ENCODE measurements around the gene DNAAF8.
"Not testable (repeated sequence)": the region's sequence is repeated elsewhere in the genome, so short reads cannot be mapped to it uniquely, and the experiment has no call there.

DNAAF8 gene

DNA sequence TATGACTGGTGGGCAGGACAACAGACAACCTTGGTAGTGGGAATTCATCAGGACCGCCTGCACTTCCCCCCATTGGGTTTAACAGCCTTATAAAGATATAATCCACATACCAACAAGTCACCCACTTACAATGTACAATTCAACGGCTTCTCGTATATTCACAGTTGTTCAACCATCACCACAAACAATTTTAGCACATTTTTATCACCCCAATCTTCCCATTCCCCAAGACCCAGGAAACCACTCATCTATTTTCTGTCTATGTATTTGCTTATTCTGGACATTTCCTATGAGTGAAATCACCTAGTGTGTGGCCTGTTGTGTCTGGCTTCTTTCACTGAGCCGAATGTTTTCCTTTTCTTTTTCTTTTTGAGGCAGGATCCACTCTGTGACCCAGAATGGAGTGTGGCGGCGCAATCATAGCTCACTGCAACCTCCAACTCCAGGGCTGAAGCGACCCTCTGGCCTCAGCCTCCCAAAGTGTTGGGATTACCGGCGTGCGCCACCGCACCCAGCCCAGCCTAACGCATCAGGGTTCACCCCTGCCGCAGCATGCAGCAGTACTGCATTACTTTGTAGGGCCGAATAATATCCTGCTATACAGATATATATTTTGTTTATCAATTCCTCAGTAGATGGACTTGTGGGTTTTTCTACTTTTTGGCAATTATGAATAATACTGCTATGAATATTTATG is 11.1 kb upstream of the DNAAF8 start:
- DNase-seq (ENCODE audit: low read depth): no peak

- DNase-seq (ENCODE audit: low read depth): no peak
Measured at GRCh38 chr16:4724661-4725270, 9.6 kb upstream of the DNAAF8 start.

DNA sequence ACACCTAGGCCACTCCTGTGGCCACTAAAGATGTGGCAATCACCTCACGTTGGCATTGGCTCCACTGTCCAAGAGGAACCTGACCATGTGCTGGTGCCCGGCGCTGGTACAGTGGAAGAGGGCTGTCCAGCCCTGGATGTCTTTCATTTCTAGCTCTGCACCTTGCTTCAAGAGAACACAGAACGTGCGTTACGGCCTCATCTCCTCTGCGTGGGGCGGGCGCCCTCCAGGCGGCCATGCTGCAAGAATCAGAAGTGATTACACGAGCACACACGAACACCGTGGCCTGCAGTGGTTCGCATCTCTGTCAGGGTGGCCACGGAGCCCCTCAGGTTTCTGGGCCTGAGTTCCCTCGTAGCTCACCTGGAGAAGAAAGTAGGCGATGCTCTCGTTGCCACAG is 7.7 kb upstream of the DNAAF8 start:
- no peak for DNase-seq (ENCODE audit: low read depth)

DNA sequence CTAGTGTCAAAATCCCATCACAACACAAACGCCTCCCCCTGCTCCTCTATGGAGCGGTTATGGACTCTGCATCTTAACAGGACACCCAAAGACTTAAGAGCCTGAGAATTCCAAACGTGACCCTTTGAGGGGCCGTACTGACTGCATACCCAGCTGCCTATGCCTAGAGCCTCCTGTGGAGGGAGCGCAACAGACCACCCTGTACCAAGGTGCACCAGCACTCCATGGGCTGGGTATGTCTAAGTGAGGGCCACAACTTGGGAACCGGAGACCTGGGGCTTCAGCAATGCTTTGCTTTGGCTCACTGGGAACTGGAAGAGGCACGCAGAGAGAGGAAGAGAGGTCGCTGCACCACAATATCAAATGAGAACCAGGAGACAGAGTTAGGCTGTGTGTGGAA is 5.7 kb upstream of the DNAAF8 start:
- DNase-seq (ENCODE audit: low read depth): no peak

- DNase-seq (ENCODE audit: low read depth): no peak
Measured at GRCh38 chr16:4729876-4730275, 4.5 kb upstream of the DNAAF8 start.

- DNase-seq (ENCODE audit: low read depth): no peak
Measured at GRCh38 chr16:4733211-4733742, 1.1 kb upstream of the DNAAF8 start.

DNA sequence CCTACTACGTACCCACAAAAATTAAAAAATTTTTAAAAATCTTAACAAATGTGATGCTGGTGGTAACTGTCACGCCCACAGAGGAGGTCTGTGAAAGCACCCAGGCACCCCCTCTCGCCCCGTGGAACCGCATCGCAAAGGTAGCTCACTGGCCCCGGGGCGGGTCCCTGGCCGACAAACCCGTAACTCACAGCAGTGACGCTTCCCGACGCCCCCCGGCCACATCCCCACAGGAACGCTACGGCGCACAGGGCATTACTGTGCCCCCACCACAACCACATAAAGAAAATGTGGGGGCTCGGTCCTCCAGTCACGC is 632 bp upstream of the DNAAF8 start:
- DNase-seq (ENCODE audit: low read depth): peak; percentile 3

DNA sequence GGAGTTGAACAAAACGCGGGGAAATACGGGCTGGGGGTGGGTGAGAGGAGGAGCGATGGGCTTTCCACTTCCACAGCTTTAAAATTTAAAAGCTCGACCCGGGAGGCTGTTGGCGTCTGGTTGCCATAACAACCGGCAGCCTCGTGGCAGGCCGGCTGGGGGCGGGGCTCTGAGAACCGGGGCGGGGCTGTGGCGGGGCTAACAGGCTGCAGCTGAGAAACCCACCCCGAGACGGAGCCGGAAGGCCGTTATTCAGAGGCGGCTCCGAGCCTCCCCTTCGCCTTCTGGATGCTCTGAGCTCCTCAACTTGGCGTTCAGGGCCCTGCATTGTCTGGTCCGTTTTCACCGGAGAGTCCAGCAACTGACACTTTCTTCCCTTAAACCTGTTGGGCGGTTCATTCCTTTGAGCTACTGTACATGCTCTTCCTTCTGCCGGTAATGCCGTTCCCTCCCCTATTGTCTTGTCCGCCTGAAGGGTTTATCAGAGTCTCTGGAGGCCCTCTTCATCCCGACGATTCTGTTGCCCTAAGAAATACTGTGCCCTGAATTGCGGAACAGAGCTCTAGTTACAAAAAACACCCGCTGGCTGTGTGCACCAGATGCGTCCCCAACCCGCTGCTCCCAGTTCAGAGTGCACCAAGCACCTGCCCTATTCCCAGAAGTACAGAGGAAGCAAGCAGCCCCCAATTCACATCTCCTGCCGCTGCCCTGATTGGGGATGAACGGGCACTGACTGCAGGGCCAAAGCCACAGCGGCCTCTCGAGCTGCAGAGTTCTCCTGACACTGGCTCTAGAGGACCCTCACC is 596 bp downstream of the DNAAF8 start:
- peak; percentile 93 for DNase-seq (ENCODE audit: low read depth)

DNA sequence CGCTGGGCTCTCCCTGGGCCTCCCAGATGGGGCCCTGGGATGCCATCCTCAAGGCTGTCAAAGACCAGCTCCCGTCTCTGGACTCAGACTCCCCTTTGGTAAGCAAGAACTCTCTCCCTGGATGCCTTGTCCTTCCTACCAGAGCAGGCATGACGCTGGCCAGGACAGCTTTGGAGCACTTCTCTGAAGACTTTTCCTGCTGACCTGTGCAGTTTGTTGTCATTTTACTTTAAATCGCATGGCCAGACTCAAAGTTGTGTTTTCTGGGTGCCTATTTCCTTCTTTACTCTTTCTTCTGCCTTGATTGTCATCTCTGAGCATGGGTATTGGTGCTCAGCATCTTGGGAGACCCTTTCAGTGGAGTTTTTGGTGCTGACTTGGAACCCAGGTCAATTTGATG is 2.2 kb downstream of the DNAAF8 start:
- no peak for DNase-seq (ENCODE audit: low read depth)

GRCh38 chr16:4737545-4737944 is 3.2 kb downstream of the DNAAF8 start:
- DNase-seq (ENCODE audit: low read depth): no peak

DNA sequence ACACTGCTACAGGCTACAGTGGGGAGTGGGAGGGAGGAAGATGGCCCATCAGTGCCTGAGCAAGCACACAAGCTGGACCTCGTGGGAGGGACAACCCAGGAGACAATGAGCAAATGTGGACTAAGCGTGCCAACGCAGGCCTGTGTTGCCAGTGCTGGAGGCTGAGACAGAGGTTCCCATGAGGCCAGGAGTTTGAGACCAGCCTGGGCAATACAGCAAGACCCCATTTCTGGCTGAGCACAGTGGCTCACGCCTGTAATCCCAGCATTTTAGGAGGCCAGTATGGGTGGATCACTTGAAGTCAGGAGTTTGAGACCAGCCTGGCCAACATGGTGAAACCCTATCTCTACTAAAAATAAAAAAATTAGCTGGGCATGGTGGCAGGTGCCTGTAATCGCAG is 4.0 kb downstream of the DNAAF8 start:
- not testable (repeated sequence) for DNase-seq (ENCODE audit: low read depth)

- DNase-seq (ENCODE audit: low read depth): no peak
Measured at GRCh38 chr16:4743226-4743878, 9.0 kb downstream of the DNAAF8 start.

GRCh38 chr16:4744555-4745273 is 10.4 kb downstream of the DNAAF8 start:
- DNase-seq (ENCODE audit: low read depth): no peak

DNA sequence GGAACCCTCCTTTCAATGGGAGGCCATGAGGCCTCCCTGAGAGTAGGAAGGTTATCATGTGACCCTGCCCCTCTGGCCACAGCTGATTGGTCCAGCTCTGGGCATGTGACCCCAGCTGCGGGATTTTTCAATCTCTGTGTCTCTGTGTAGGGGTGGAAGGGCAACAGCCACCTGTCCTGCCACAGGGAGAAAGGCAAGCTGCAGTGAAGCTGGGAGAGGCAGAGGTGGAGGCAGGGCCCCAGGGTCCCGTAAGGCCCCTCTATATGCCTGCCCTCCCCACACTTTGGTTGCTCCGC is 10.9 kb downstream of the DNAAF8 start:
- DNase-seq (ENCODE audit: low read depth): no peak

- no peak for DNase-seq (ENCODE audit: low read depth)
Measured at GRCh38 chr16:4746215-4746614, 11.9 kb downstream of the DNAAF8 start.

DNA sequence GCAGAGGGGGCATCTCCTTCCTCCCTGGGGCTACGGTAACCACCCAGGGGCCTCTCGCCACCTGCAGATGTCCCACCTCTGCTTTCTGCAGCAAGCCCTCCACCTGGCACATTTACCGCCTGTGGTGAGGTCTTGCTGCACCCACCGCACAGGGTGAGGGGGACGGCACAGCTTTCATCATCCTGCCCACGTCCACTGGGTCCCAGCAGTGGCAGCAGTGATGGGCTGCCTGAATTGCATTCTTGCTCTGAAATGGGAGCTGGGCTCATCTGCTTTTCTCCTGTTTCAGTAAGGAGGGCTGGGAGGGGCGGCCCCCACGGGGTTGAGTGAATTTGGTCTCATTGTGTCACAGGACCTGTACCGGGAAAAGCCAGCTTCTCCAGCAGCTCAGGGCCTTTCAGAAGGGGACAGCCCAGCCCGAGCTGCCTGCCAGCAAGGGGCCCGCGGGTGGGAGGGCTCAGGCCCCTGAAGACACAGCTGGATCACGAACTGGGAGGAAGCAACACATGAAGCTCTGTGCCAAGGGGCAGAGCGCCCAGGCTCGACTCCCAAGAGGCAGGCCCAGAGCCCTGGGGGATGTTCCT is 12.7 kb downstream of the DNAAF8 start:
- DNase-seq (ENCODE audit: low read depth): no peak

DNA sequence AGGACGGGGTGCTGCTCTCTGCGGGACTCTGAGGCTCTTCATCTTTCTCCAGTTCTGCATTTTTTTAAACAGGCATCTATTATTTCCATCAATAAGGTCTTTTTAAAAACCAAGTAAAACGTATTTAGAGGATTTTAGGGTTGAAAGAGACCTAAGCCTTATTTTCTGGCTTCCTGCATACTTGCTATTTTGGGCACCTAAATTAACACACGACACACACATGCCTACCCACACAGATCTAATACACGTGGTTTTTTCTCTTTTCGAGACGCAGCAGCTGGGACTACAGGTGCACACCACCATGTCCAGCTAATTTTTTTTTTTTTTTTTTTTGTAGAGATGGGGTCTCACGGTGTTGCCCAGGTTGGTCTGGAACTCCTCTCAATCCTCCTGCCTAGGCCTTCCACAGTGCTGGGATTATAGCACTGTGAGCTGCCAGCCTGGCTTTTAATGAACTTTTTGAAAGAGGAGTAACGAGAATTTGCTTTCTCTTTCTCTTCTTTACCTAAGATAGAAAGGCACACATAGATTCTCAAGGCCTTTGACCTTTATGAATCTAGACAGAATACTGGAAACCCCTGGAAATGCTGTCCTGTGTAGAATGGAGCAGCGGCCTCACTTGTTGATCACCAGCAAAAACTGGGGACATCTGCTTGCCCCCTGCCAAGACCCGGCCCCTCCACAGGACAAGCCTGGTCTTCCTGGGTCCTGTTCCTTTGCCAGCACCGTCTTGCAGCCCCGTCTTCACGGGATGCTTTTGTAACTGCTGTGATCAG is 13.8 kb downstream of the DNAAF8 start:
- no peak for DNase-seq (ENCODE audit: low read depth)

GRCh38 chr16:4748682-4749411 is 14.5 kb downstream of the DNAAF8 start:
- no peak for DNase-seq (ENCODE audit: low read depth)

DNA sequence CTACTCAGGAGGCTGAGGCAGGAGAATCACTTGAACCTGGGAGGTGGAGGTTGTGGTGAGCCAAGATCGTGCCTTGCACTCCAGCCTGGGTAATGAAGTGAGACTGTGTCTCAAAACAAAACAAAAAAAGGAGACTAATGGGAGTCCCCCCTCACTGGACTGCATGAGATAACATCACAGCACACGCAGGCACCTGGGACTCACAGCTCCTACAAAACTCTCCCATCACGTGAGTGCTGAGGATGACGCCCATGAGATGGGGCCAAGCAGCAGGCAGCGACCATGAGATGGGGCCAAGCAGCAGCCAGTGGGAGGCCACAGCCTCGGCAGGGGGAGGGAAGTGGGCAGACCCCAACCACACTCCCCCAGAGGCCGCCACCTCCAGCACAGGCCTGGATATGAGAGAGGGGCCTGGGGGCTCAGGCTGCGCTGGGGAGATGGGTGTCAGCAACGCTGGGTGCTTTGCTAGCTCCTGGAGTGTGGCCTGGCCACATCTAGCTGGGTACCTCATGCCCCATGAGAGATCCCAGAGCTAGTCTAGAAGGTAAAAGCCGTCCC is 15.4 kb downstream of the DNAAF8 start:
- DNase-seq (ENCODE audit: low read depth): no peak

GRCh38 chr16:4750896-4751295 is 16.6 kb downstream of the DNAAF8 start:
- DNase-seq (ENCODE audit: low read depth): no peak

All from T follicular helper cell (primary cell).